Endothelial cell of umbilical vein (primary cell): ENCODE measurements around the gene THSD4. TPM values are rescaled to one million over a fixed set of nuclear protein-coding genes. Genes with fewer than 3 reads are reported as not detected.

Source experiments
- BruUV-seq: library from RNA; stranded (reverse); fragments of 400-500 nt; replicated peaks from 2 replicates; lab custom pipeline; 2021; lab: Mats Ljungman, UMichigan
- CTCF ChIA-PET: fragments of 300-600, 350-600 bp; sonication (Branson Sonifier 250); formaldehyde crosslinking; loops from one replicate; lab custom pipeline; 2021; ENCODE audit warnings: antibody characterized with exemption, inconsistent platforms; lab: Charles Lee
- POLR2A ChIA-PET: fragments of 300-600, 350-600 bp; sonication (Branson Sonifier 250); formaldehyde crosslinking; loops from one replicate; lab custom pipeline; 2021; ENCODE audit warnings: antibody characterized with exemption, inconsistent platforms; lab: Charles Lee
- DNase-seq: peaks from one replicate; pipeline ENCODE4 v3.0.0-alpha.2; 2011; ENCODE audit warnings: low read depth, low spot score
- FAIRE-seq: peaks from 2 replicates; lab custom pipeline; 2011; peaks lifted over from hg19 to GRCh38; lab: Jason Lieb, UNC
- H2AFZ ChIP-seq: 2 replicates; pipeline ENCODE4 v1.6.0; 2012; ENCODE audit warnings: low read depth, low read length, control low read depth, inconsistent platforms
- H3K27ac ChIP-seq: 2 replicates; pipeline ENCODE4 v1.5.1; 2011; ENCODE audit warnings: low read depth, mild to moderate bottlenecking, control low read depth, low read length, moderate library complexity; ENCODE audit not compliant: insufficient read depth
- H3K27me3 ChIP-seq, 2 experiments: 2 replicates each; pipeline versions ENCODE4 v1.6.0 to v1.6.1; 2011; ENCODE audit warnings: low read length in 2 of 2, mixed read lengths in 1 of 2; ENCODE audit not compliant: control insufficient read depth in 2 of 2, insufficient read depth in 2 of 2
- H3K36me3 ChIP-seq, 2 experiments: 2 replicates in 1 of 2; 3 replicates in 1 of 2; pipeline ENCODE4 v1.5.1; 2011; ENCODE audit warnings: low read length in 2 of 2, mild to moderate bottlenecking in 1 of 2, moderate library complexity in 1 of 2; ENCODE audit not compliant: control insufficient read depth in 2 of 2, insufficient read depth in 2 of 2; ENCODE audit errors: extremely low read depth in 1 of 2
- H3K4me1 ChIP-seq: 3 replicates; pipeline ENCODE4 v1.5.1; 2011; ENCODE audit warnings: mild to moderate bottlenecking, low read length; ENCODE audit not compliant: control insufficient read depth, insufficient read depth; ENCODE audit errors: extremely low read depth
- H3K4me2 ChIP-seq: 2 replicates; pipeline ENCODE4 v1.6.1; 2011; ENCODE audit warnings: low read length, control low read depth, mixed read lengths; ENCODE audit not compliant: insufficient read depth
- H3K4me3 ChIP-seq, 3 experiments: fragments of 200-600 bp in 1 of 3; sonication (generic), shearing (Covaris generic) in 1 of 3; replicated peaks in 1 of 3; 2 replicates each; pipeline ENCODE4 v1.5.1; 2011 to 2016; ENCODE audit warnings: control low read depth in 3 of 3, low read length in 3 of 3, mild to moderate bottlenecking in 2 of 3, inconsistent platforms in 1 of 3, low read depth in 1 of 3, moderate library complexity in 1 of 3; ENCODE audit not compliant: insufficient read depth in 1 of 3
- H3K79me2 ChIP-seq: 2 replicates; pipeline ENCODE4 v1.6.0; 2012; ENCODE audit warnings: low read length, inconsistent platforms; ENCODE audit not compliant: control insufficient read depth, insufficient read depth
- H3K9ac ChIP-seq: replicated peaks from 2 replicates; pipeline ENCODE3; 2011; ENCODE audit warnings: low read length, control low read depth; ENCODE audit not compliant: insufficient read depth; ENCODE audit errors: extremely low read depth
- H3K9me1 ChIP-seq: replicated peaks from 3 replicates; pipeline ENCODE4 v1.6.0; 2011; ENCODE audit warnings: mild to moderate bottlenecking, low read length; ENCODE audit not compliant: control insufficient read depth, insufficient read depth; ENCODE audit errors: extremely low read depth
- H3K9me3 ChIP-seq: replicated peaks from 2 replicates; pipeline ENCODE4 v1.5.1; 2012; ENCODE audit warnings: low read length, inconsistent platforms; ENCODE audit not compliant: control insufficient read depth, insufficient read depth
- H4K20me1 ChIP-seq: replicated peaks from 2 replicates; pipeline ENCODE3; 2011; ENCODE audit warnings: mild to moderate bottlenecking, low read length; ENCODE audit not compliant: control insufficient read depth, insufficient read depth; ENCODE audit errors: extremely low read depth
- EZH2 ChIP-seq: IDR thresholded peaks from 2 replicates; pipeline ENCODE4 v1.6.1; 2012; ENCODE audit warnings: borderline replicate concordance, low read depth, mild to moderate bottlenecking, moderate library complexity, low read length, inconsistent platforms; ENCODE audit not compliant: severe bottlenecking
- FOS ChIP-seq: IDR thresholded peaks from 2 replicates; pipeline ENCODE4 v1.6.1; 2011; ENCODE audit warnings: mild to moderate bottlenecking, low read length, moderate library complexity, borderline replicate concordance; ENCODE audit not compliant: insufficient read depth
- JUN ChIP-seq: IDR thresholded peaks from 2 replicates; pipeline ENCODE4 v1.6.1; 2011; ENCODE audit warnings: borderline replicate concordance, low read depth; ENCODE audit not compliant: insufficient read length, insufficient read depth
- MYC ChIP-seq: IDR thresholded peaks from one replicate; pipeline ENCODE4 v1.6.1; 2011; ENCODE audit warnings: mild to moderate bottlenecking, low read depth, low read length
- POLR2A ChIP-seq: IDR thresholded peaks from 2 replicates; pipeline ENCODE4 v1.6.1; 2012; ENCODE audit warnings: low read depth, mild to moderate bottlenecking, control low read depth, low read length
- POLR2AphosphoS5 ChIP-seq: IDR thresholded peaks from 2 replicates; pipeline ENCODE4 v1.6.1; 2012; ENCODE audit warnings: low read depth, mild to moderate bottlenecking, control low read depth, low read length, moderate library complexity; ENCODE audit not compliant: insufficient read depth
- dilution Hi-C: fragments of 300-500 bp; cut with MboI; formaldehyde crosslinking; loops from one replicate; pipeline ENCODE4 v1.15.0; 2019; ENCODE audit warnings: low sequenced_read_pairs; ENCODE audit not compliant: extremely low pct_ligation_motif_present
- intact Hi-C: fragments of 100-400 bp; cut with micrococcal nuclease; formaldehyde crosslinking; loops from one replicate; pipeline ENCODE4 v1.10.0; 2022
- polyA plus RNA-seq, 4 experiments: library from polyadenylated mRNA; depleted of rRNA in 3 of 4; stranded (reverse) in 3 of 4; unstranded in 1 of 4; fragments of >200 nt; gene quantifications; 2 replicates each; pipeline versions ENCODE4 v1.2.1 to v1.2.3, GENCODE V29; 2011 to 2012; ENCODE audit warnings: missing spikeins in 1 of 4
- total RNA-seq: library from RNA; stranded (reverse); gene quantifications from 2 replicates; pipeline ENCODE4 v1.2.3, GENCODE V29; 2021
- TF ChIP-seq, protein P1 (sequence below), 2 donors: IDR thresholded peaks; 1 replicate in 1 of 2; 2 replicates in 1 of 2; pipeline ENCODE4 v1.5.1; 2011; ENCODE audit warnings: low read length in 2 of 2, mild to moderate bottlenecking in 2 of 2, moderate library complexity in 2 of 2, control low read depth in 1 of 2, inconsistent platforms in 1 of 2, low read depth in 1 of 2; ENCODE audit not compliant: insufficient read depth in 1 of 2; ENCODE audit errors: extremely low read depth in 1 of 2

The THSD4 gene
- total and polyA plus RNA-seq, 2 donors (not counting 3 experiments of a cell fraction or from before 2014, with no cell fraction given), result 9.9 to 25.4 TPM

DNA sequence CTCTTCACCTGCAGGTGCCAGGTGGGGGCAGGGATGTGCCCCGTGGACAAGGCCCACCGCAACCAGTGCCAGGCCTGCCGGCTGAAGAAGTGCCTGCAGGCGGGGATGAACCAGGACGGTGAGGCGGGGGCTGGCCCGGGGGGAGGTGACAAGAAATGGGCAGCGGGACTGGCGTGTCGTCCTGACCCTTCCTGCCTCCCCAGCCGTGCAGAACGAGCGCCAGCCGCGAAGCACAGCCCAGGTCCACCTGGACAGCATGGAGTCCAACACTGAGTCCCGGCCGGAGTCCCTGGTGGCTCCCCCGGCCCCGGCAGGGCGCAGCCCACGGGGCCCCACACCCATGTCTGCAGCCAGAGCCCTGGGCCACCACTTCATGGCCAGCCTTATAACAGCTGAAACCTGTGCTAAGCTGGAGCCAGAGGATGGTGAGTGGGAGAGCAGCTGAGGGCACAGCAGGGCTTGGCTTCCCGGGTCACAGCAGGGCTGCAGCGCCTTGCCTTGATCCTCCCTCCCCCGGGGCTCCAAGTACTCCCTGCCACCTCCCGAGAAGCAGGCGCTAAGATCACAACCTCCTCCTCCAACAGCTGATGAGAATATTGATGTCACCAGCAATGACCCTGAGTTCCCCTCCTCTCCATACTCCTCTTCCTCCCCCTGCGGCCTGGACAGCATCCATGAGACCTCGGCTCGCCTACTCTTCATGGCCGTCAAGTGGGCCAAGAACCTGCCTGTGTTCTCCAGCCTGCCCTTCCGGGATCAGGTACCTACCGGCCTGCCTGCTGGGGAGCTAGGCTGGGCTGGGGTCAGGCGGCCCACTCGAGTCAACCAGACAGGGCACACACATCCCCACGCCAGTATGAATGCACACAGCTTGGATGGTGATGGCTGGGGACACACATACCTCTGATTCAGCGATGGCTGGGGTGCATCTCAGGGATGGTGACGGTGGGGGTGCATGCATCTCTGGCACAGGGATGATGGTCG lies 696.8 kb downstream of the THSD4 start:
- FAIRE-seq (no peak), DNase-seq (no peak)
- H3K9ac ChIP-seq, result no peak overlapping the region
- no peaks in the 10 kb centered on the region for H3K27me3 ChIP-seq
- no peak overlapping the region for H3K27ac ChIP-seq
- no peak overlapping the region for H3K4me2 ChIP-seq
- dilution Hi-C loops (no loop called here), intact Hi-C loops (no loop called here)
- H4K20me1 ChIP-seq, result no peaks in the 10 kb centered on the region
- H3K9me1 ChIP-seq, result no peaks in the 10 kb centered on the region
- H3K79me2 ChIP-seq, result no peaks in the 10 kb centered on the region
- BruUV-seq, result no TSS peak
- H3K36me3 ChIP-seq, result no peaks in the 10 kb centered on the region
- no peak overlapping the region for H3K4me3 ChIP-seq
- ChIA-PET POLR2A (no interaction called here), CTCF (interaction anchor here (1.5 kb wide), 1 partner anchor 344 kb away, joined by 3 read pairs; no protein-coding TSS in a partner anchor)
- H2AFZ ChIP-seq, result no peak overlapping the region
- no peaks in the 10 kb centered on the region for H3K9me3 ChIP-seq
- peaks cover 4% of the 10 kb centered on the region for H3K4me1 ChIP-seq
- TF ChIP-seq JUN, result no peak
- TF ChIP-seq POLR2A, result no peak
- TF ChIP-seq, protein P1, sequence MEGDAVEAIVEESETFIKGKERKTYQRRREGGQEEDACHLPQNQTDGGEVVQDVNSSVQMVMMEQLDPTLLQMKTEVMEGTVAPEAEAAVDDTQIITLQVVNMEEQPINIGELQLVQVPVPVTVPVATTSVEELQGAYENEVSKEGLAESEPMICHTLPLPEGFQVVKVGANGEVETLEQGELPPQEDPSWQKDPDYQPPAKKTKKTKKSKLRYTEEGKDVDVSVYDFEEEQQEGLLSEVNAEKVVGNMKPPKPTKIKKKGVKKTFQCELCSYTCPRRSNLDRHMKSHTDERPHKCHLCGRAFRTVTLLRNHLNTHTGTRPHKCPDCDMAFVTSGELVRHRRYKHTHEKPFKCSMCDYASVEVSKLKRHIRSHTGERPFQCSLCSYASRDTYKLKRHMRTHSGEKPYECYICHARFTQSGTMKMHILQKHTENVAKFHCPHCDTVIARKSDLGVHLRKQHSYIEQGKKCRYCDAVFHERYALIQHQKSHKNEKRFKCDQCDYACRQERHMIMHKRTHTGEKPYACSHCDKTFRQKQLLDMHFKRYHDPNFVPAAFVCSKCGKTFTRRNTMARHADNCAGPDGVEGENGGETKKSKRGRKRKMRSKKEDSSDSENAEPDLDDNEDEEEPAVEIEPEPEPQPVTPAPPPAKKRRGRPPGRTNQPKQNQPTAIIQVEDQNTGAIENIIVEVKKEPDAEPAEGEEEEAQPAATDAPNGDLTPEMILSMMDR (IDR thresholded peaks at IDR 0.05; ENCODE audit: extremely low read depth in 1 of 2, insufficient read depth in 1 of 2, low read depth in 1 of 2, low read length in 2 of 2), result no peak
- no peak for TF ChIP-seq EZH2
- TF ChIP-seq FOS, result no peak
- no peak for TF ChIP-seq POLR2AphosphoS5
- TF ChIP-seq MYC, result no peak
